COLO668 (cell line): Measurements from ENCODE around the gene PRSS27.
"Not testable (repeated sequence)": the region's sequence is repeated elsewhere in the genome, so short reads cannot be mapped to it uniquely, and the experiment has no call there.

ENCODE experiments used
- DNase-seq: peaks from one replicate; lab custom pipeline; 2025; ENCODE audit not compliant: unreplicated experiment; lab: John Stamatoyannopoulos, UW

The PRSS27 gene

DNA sequence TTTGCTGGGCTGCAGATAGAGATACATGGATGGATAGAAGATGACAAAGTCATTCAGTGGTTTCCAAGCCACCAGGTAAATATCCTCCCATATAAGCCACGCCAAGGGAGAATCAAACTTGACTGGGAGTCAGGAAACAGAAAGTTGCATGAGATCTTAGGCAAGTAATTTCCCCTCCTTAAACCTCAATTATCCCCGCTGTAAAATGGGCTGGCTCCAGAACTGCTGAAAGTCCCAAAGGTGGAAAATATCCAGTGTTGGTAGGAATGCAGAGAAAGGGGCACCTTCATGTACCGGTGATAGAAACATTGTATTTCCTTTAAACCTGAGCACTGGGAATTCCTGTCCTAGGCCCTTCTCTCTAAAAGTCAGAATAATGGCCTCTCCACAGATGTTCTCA lies 43.1 kb downstream of the PRSS27 start:
- not testable (repeated sequence) for DNase-seq

DNA sequence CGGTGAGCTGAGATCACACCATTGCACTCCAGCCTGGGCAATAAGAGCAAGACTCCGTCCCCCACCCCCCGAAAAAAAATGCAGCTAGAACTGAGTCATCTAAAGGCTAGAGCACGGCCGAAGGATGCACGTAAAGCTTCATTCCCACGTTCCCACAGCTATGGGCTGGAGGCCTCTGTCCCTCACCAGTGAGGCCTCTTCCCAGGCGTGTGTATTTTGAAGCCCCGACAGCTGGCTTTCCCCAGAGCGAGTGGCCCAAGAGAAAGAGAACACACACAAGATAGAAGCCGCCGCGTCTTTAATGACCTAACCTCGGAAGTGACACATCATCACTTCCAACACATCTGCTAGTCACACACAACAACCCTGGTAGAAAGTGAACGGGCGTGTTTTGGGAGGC lies 44.3 kb downstream of the PRSS27 start:
- DNase-seq = no peak

DNA sequence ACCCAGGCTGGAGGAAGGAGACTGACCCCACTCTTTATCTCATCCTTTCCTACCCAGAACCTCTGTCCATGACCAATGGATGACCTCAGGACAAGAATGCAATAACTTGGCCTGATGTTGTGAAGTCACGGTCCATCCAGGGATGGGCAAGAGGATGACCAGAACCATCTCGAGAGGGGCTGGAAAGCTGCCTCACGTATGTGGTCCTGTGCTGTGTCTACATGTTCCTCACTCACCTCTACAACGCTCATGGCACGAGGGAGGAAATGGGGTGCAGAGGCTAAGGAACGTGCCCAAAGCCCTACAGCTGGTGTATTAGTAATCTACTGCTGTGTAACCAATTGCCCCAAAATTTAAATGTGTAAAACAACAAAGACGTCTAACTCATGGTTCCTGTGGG lies 45.0 kb downstream of the PRSS27 start:
- DNase-seq = no peak

DNA sequence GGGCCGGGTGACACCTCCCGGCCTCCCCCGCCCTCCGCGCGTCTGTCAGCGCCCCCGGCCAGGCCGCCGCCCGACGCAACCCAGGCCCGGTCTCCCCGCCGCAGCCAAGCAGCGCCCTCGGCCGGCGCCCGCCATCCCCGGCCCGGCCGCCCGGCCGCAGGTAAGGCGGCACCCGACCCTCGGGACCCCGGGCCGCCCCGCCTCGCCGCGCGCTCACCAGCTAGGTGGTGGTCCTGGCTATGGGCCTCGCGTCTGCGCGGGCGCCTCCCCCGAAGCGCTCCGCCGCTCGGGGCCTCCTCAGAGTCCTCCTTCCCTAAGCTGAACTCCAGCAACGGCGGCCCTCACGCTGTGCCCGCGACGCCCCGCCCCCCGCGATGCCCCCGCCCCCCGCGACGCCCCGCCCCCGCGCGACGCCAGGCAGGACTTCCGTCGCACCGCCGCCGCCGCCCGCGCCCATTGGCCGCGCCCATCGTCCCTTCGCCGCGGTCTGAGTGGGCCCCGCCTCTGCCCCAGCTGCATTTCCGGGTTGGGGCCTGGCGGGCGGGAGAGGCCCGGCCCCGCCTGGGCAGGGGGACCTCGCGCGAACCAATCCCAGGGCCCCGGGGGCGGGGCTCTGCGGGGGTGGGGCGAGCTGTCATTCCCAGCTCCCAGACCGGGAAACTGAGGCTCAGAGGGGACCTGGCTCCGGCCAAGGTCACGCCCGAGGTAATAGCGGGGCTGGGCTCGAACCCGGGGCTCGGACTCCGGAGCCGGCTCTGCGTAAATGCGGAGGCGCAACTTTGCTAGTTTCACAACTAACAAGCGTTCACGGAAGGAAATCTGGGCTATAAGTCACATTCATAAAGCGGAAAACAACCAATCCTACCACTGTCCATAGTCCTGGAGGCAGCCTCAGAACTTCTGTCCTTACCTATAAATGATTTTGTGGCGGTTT lies 46.7 kb downstream of the PRSS27 start:
- DNase-seq = peak; percentile 97

DNA sequence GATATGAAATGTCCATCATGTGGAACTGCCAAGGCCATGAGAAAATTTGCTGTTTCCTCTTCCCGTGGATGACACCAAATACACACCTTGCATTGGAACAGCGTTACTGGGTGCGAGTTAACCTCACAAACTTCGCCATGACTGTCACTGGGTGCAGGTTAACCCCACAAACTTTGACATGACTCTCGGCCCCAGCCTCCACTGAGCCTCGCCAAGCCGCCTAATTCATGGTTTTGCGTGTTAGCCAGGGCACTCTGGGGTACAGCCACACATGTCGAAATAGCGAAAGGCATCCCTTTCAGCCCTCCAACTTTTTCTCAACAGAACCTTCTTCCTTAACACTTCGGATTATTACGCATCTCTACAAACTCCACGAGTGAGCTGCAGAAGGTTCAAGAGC lies 48.3 kb downstream of the PRSS27 start:
- no peak for DNase-seq

DNA sequence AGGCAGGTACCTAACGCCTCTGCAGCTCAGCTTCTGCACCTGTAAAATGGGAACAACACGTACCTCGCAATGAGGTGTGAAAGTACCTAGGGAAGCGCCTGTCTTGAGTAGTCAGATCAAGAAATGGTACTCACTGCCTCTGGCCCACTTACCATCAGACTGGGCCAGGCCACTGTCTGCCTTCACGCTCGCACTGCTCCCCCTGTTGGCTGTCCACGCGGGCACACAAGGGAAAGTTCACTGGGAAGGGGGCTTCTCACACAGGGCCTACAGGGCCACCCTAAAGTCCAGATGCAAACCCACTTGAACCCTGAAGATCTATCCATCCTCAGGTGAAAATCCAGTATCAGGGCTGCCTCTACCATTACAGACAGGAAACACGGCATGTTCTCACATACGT lies 48.8 kb downstream of the PRSS27 start:
- not testable (repeated sequence) for DNase-seq

DNA sequence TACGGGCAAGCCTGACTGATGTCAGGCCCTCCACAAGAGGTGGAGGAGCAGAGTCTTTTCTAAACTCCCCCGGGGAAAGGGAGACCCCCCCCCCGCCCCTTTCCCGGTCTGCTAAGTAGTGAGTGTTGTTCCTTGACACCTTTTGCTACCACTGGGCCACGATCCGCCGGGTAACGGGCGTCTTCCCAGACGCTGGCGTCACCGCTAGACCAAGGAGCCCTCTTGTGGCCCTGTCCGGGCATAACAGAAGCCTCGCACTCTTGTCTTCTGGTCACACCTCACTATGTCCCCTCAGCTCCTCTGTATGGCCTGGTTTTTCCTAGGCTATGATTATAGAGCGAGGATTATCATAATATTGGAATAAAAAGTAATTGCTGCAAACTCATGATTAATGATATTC lies 50.0 kb downstream of the PRSS27 start:
- DNase-seq = peak; percentile 46

DNA sequence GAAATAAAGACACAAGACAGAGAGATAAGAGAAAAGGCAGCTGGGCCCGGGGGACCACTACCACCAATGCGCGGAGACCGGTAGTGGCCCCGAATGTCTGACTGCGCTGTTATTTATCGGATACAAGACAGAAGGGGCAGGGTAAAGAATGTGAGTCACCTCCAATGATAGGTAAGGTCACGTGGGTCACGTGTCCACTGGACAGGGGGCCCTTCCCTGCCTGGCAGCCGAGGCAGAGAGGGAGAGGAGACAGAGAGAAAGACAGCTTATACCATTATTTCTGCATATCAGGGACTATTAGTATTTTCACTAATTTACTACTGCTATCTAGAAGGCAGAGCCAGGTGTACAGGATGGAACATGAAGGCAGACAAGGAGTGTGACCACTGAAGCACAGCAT lies 50.4 kb downstream of the PRSS27 start:
- not testable (repeated sequence) for DNase-seq

DNA sequence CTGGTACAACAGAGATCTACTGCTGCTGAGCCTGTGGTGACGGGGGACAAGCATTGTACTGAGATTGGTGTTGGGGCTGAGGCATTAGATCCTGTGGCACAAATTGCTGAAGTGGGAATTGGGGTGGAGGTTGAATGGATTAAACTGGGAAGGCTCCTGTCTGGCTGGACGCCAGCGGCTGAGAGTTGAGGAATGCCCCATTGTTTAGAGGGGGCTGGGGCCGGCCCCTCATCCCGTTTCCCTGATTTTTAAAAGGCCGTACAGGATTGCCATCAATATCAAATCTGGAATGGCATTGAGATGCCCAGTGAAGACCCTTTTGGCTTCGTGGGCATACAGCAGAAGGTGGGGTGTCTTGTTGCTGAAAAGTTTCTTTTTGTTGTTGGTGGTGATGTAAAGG lies 53.4 kb downstream of the PRSS27 start:
- not testable (repeated sequence) for DNase-seq

DNA sequence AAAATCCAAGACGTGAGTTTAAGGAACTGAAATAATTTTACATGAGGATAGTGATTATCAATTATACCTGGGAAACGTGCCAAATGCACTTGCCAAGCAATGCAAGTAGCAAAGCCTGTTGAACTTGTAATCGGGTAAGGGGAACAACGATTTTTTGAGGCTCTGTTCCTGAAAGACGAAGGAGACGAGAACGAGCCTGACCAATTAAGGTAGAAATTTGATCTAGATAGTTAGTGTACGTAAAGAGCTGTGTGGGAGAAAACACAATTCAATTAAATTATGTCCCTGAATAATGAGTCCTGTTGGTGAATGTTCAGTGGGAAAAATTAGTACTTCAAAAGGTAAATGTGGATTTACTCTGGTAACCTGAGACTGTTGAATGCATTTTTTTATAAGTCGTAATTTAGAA lies 55.4 kb downstream of the PRSS27 start:
- no peak for DNase-seq

DNA sequence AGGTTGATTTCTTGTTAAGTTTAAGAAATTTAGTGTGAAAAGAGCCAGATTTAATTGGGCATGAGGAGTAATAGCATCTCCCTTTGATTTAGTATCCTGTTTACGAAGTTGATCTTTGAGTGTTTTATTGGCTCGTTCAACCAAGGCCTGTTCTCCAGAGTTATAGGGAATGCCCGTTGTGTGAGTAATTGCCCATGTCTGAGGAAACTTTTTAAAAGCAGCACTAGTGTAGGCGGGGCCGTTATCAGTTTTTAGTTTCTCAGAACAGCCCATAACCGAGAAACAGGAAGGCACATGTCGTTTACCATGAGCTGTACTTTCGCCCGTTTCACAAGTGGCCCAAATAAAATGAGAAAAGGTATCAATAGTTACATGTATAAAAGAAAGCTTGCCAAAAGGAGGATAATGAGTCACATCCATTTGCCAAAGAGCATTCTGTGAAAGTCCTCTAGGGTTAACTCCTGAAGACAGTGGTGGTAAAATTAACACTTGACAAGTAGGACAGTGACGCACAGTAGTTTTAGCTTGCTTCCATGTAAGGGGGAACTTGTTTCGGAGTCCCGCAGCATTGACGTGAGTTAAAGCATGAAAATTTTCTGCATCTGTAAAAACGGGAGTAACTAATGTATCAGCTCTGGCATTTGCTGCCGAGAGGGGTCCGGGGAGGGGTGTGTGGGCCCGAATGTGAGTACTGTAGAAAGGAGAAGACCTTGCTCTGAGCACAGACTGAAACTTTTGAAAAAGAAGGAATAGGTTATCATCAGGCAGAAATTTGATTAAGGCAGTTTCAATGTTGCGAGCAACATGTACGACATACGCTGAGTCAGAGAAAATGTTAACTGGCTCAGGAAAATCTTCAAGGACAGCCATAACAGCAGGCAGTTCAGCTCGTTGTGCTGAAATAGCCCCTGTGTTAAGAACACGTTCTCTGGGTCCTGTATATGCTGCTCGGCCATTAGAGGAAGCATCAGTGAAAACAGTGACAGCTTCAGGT lies 56.2 kb downstream of the PRSS27 start:
- DNase-seq = no peak
